Upper lobe of left lung (tissue), 4 donors: ENCODE measurements around the gene ITGB1BP1.

Source experiments
- POLR2AphosphoS5 ChIP-seq, 2 donors: sonication (generic); formaldehyde crosslinking; IDR thresholded peaks; one replicate each; pipeline ENCODE4 v1.5.1; 2017; ENCODE audit warnings: antibody characterized with exemption in 2 of 2
- TF ChIP-seq, protein P1 (sequence below), 6 experiments: fragments of 450-650 bp in 4 of 6; fragments of 200-600 bp in 2 of 6; sonication (generic) in 2 of 6; IDR thresholded peaks; one replicate each; pipeline ENCODE4 v1.5.1; 2016 to 2019; ENCODE audit warnings: antibody characterized with exemption in 6 of 6

GRCh38 chr2:9410108-9410507 lies 13.2 kb downstream of the ITGB1BP1 start:
- TF ChIP-seq POLR2AphosphoS5 (IDR thresholded peaks at IDR 0.05) = no peak
- TF ChIP-seq, protein P1, sequence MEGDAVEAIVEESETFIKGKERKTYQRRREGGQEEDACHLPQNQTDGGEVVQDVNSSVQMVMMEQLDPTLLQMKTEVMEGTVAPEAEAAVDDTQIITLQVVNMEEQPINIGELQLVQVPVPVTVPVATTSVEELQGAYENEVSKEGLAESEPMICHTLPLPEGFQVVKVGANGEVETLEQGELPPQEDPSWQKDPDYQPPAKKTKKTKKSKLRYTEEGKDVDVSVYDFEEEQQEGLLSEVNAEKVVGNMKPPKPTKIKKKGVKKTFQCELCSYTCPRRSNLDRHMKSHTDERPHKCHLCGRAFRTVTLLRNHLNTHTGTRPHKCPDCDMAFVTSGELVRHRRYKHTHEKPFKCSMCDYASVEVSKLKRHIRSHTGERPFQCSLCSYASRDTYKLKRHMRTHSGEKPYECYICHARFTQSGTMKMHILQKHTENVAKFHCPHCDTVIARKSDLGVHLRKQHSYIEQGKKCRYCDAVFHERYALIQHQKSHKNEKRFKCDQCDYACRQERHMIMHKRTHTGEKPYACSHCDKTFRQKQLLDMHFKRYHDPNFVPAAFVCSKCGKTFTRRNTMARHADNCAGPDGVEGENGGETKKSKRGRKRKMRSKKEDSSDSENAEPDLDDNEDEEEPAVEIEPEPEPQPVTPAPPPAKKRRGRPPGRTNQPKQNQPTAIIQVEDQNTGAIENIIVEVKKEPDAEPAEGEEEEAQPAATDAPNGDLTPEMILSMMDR (IDR thresholded peaks at IDR 0.05) = no peak
